Measurements from ENCODE around the gene OSBPL10.

- no peak for TF ChIP-seq CTCF (IDR thresholded peaks at IDR 0.05)
- no peak for TF ChIP-seq ZFX (IDR thresholded peaks at IDR 0.05; ENCODE audit: borderline replicate concordance)
These were observed 252.0 kb downstream of the OSBPL10 start for GRCh38 chr3:31729082-31729481.
